ENCODE measurements around the gene ZNF142.

Gene ZNF142

GRCh38 chr2:218635719-218636118, 23.7 kb downstream of the ZNF142 start:
- intact Hi-C loops (cut with micrococcal nuclease): loop anchor here (10.0 kb wide), 1 partner anchor 221 kb away; the partner anchor contains the start of gene VIL1
- no peaks in the 10 kb centered on the region for H3K4me1 Mint-ChIP-seq (ENCODE audit: low read depth)
- no peaks in the 10 kb centered on the region for H3K9me3 Mint-ChIP-seq
- no peaks in the 10 kb centered on the region for H3K27me3 Mint-ChIP-seq
- H3K4me3 Mint-ChIP-seq: no peak overlapping the region
- H3K27ac Mint-ChIP-seq: no peak overlapping the region
- H3K36me3 Mint-ChIP-seq (ENCODE audit: low read depth): peaks cover 72% of the 10 kb centered on the region

GRCh38 chr2:218631837-218632236, 27.6 kb downstream of the ZNF142 start:
- intact Hi-C loops (cut with micrococcal nuclease): loop anchor here (10.0 kb wide), 1 partner anchor 217 kb away; the partner anchor contains the start of gene VIL1
- Mint-ChIP-seq H3K4me1 (ENCODE audit: low read depth) (no peaks in the 10 kb centered on the region), H3K27ac (no peak overlapping the region), H3K27me3 (no peaks in the 10 kb centered on the region), H3K9me3 (no peaks in the 10 kb centered on the region), H3K4me3 (no peak overlapping the region), H3K36me3 (ENCODE audit: low read depth) (peaks cover 33% of the 10 kb centered on the region)

GRCh38 chr2:218627939-218628338, 31.5 kb downstream of the ZNF142 start:
- no peak overlapping the region for H3K4me3 Mint-ChIP-seq
- peaks cover 2% of the 10 kb centered on the region for H3K27me3 Mint-ChIP-seq
- no peaks in the 10 kb centered on the region for H3K36me3 Mint-ChIP-seq (ENCODE audit: low read depth)
- intact Hi-C loops (cut with micrococcal nuclease): no loop called here
- H3K4me1 Mint-ChIP-seq (ENCODE audit: low read depth): peaks cover 10% of the 10 kb centered on the region
- H3K9me3 Mint-ChIP-seq: no peaks in the 10 kb centered on the region
- no peak overlapping the region for H3K27ac Mint-ChIP-seq

- intact Hi-C loops (cut with micrococcal nuclease): no loop called here
- Mint-ChIP-seq H3K36me3 (ENCODE audit: low read depth) (no peaks in the 10 kb centered on the region), H3K27ac (no peak overlapping the region), H3K4me1 (ENCODE audit: low read depth) (peaks cover 16% of the 10 kb centered on the region), H3K4me3 (no peak overlapping the region), H3K27me3 (peaks cover 2% of the 10 kb centered on the region), H3K9me3 (no peaks in the 10 kb centered on the region)
Measured at GRCh38 chr2:218626369-218626768, 33.1 kb downstream of the ZNF142 start.

DNA sequence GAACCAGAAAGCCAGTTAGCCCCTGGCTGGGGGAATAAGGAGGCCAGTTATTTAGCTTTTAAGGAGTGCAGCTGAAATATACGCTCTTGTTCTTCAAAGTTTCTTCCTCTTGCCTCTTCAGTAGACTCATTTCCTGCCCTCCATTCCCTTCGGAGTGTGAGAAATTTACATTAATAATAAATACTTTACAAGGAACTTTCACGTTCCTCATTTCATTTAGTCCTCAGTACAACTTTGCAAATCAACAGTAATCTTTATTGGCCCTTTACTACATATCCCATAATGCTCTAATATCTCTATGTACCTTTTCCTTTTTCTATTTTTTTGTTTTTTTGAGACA, 36.1 kb downstream of the ZNF142 start:
- intact Hi-C loops (cut with micrococcal nuclease): no loop called here
- H3K27me3 Mint-ChIP-seq: peaks cover 2% of the 10 kb centered on the region
- peaks cover 16% of the 10 kb centered on the region for H3K4me1 Mint-ChIP-seq (ENCODE audit: low read depth)
- peak overlapping the region; percentile 73 for H3K27ac Mint-ChIP-seq
- H3K36me3 Mint-ChIP-seq (ENCODE audit: low read depth): no peaks in the 10 kb centered on the region
- H3K4me3 Mint-ChIP-seq: no peak overlapping the region
- no peaks in the 10 kb centered on the region for H3K9me3 Mint-ChIP-seq

DNA sequence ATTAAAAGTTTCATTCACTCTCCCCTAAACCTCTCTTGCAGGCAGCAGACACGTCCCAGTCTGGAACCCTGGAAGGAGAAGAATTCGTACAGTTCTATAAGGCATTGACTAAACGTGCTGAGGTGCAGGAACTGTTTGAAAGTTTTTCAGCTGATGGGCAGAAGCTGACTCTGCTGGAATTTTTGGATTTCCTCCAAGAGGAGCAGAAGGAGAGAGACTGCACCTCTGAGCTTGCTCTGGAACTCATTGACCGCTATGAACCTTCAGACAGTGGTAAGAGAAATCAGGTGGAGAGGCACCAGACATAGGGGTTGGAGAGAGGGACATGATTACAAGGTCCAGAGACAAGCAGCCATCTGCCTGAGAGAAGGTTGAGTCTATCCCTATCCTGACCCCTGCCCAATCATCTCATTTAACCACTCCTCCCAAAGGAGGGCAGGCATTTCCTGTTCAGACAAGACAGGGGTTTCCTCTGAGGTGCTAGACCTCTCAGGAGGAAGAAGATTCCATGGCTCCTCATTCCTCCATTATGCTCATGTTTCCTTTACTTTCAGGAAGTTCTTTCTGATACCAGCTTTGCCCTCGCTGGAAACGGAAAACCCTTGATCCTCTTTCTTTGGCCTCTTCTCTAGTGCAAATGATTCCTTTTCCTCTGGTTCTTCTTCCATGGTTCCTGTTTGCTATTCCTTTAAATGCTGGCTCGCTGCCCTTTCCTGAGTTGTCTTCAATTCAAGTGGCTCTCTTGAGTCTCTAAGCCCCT, 36.6 kb downstream of the ZNF142 start:
- no peaks in the 10 kb centered on the region for H3K9me3 Mint-ChIP-seq
- no peak overlapping the region for H3K4me3 Mint-ChIP-seq
- peak overlapping the region; percentile 73 for H3K27ac Mint-ChIP-seq

GRCh38 chr2:218621007-218621406, 38.4 kb downstream of the ZNF142 start:
- Mint-ChIP-seq H3K4me1 (ENCODE audit: low read depth) (peaks cover 16% of the 10 kb centered on the region), H3K9me3 (no peaks in the 10 kb centered on the region)

More for the DNA sequence above, 36.6 kb downstream of the ZNF142 start:
- peaks cover 2% of the 10 kb centered on the region for H3K27me3 Mint-ChIP-seq
- H3K36me3 Mint-ChIP-seq (ENCODE audit: low read depth): no peaks in the 10 kb centered on the region
- intact Hi-C loops (cut with micrococcal nuclease): no loop called here
- peaks cover 16% of the 10 kb centered on the region for H3K4me1 Mint-ChIP-seq (ENCODE audit: low read depth)

DNA sequence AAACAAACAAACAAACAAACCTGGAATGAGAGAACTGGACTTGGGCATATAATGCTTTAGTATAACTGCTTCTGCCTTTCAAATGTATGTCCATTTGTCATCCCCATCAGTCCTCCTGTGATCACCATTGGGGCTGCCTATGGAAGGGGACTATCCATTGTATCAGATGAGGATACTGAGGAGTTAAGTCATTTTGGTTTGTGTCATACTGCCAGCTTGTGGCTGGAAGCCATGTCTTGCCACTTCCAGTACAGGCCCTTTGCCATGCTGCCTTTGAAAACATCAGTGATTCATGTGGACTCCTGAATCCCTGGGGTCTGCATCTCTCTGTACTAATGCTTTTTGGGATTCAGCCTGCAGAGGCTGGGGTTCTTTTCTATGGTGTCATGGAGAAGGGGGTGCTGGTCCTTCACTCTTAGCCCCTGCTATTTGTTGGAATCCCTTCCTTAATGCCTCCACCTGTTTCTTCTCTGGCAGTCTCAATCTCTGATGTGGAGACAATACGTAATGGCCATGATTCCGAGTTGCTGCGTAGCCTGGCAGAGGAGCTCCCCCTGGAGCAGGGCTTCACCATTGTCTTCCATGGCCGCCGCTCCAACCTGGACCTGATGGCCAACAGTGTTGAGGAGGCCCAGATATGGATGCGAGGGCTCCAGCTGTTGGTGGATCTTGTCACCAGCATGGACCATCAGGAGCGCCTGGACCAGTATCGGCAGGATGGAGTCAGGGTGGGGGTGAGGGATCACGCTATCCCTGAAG, 41.1 kb downstream of the ZNF142 start:
- Mint-ChIP-seq H3K27ac (no peak overlapping the region), H3K4me3 (no peak overlapping the region)
- intact Hi-C loops (cut with micrococcal nuclease): no loop called here

More at GRCh38 chr2:218621007-218621406, 38.4 kb downstream of the ZNF142 start:
- Mint-ChIP-seq H3K27ac (no peak overlapping the region), H3K27me3 (no peaks in the 10 kb centered on the region), H3K4me3 (no peak overlapping the region), H3K36me3 (ENCODE audit: low read depth) (no peaks in the 10 kb centered on the region)
- intact Hi-C loops (cut with micrococcal nuclease): no loop called here

GRCh38 chr2:218615868-218616315, 43.5 kb downstream of the ZNF142 start:
- Mint-ChIP-seq H3K27me3 (peaks cover 2% of the 10 kb centered on the region), H3K27ac (no peak overlapping the region), H3K9me3 (no peaks in the 10 kb centered on the region), H3K4me1 (ENCODE audit: low read depth) (no peaks in the 10 kb centered on the region), H3K4me3 (no peak overlapping the region), H3K36me3 (ENCODE audit: low read depth) (no peaks in the 10 kb centered on the region)
- intact Hi-C loops (cut with micrococcal nuclease): no loop called here

More for the DNA sequence above, 41.1 kb downstream of the ZNF142 start:
- Mint-ChIP-seq H3K27me3 (no peaks in the 10 kb centered on the region), H3K36me3 (ENCODE audit: low read depth) (no peaks in the 10 kb centered on the region), H3K4me1 (ENCODE audit: low read depth) (peaks cover 9% of the 10 kb centered on the region), H3K9me3 (no peaks in the 10 kb centered on the region)

DNA sequence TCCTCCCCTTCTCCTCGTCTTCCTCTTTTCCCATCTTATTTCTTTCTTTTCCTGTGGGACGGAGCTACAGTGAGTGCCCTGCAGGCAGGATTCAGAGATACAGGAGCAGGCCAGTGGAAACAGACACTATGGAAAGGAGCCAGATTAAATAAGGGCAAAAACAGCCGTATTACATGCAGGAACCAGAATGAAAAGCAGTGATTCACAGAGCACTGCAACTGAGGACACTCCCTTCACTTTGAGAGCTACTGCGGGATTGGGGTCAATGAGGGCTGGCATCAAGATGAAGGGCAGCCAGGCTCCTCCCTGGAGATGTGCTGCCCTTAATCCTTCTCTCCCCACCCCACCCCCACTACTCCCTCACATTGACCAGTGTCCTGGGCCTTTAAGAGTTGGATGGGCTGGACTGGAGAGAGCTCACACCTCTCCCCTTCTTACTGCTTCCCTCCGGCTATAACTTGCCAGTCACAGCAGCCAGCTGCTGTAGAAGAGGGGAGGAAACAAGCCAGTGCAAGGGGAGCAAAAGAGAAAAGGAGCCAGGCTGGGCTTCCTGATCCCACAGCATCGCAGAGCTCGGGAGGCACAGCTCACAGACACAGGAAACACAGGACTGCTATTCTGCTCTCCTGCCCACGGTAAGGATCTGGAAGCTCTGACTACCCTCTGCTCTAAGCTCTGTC, 51.8 kb downstream of the ZNF142 start, which contains the start of gene PLCD4:
TSS of gene PLCD4 (plus strand) at position 464 of the 680 bp plus-strand sequence. CDS start 7,841 bp downstream, outside the sequence.
- H3K9me3 Mint-ChIP-seq: no peaks in the 10 kb centered on the region
- no peaks in the 10 kb centered on the region for H3K4me1 Mint-ChIP-seq (ENCODE audit: low read depth)
- H3K27ac Mint-ChIP-seq: no peak within 1 kb of the TSS
- no peaks in the 10 kb centered on the region for H3K36me3 Mint-ChIP-seq (ENCODE audit: low read depth)
- intact Hi-C loops (cut with micrococcal nuclease): no loop called here
- peaks cover 8% of the 10 kb centered on the region for H3K27me3 Mint-ChIP-seq
- no peak within 1 kb of the TSS for H3K4me3 Mint-ChIP-seq

DNA sequence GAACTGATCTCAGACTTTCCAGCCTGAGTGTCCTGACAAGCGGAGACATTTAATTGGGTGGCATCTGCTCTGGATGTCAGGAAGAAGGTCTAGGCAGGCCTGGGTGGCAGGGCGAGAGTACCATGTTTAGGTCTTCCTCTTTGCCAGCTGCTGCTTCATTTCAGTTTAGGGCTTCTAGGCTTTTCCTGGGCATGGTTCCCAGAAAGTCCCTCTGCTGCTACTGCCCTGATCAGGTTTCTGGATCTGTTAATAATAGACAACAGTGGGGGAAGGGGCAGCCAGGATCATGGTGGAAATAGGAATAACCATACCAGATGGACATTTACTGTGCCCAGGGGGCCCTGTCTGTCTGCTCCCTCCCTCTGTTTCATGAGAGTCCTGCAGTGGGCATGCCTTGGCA, 54.0 kb downstream of the ZNF142 start:
- intact Hi-C loops (cut with micrococcal nuclease): no loop called here
- Mint-ChIP-seq H3K36me3 (ENCODE audit: low read depth) (no peaks in the 10 kb centered on the region), H3K4me3 (no peak overlapping the region), H3K27me3 (peaks cover 6% of the 10 kb centered on the region), H3K27ac (no peak overlapping the region), H3K4me1 (ENCODE audit: low read depth) (no peaks in the 10 kb centered on the region), H3K9me3 (no peaks in the 10 kb centered on the region)

All from dendritic cell treated with granulocyte-macrophage colony-stimulating factor and Interleukin-4, amounts not matched to agents 40 ng/mL and 50 ng/mL, for 4 days (primary cell).